ENCODE measurements around the gene SCAI.
"Not testable (repeated sequence)": the region's sequence is repeated elsewhere in the genome, so short reads cannot be mapped to it uniquely, and the experiment has no call there.

GRCh38 chr9:125082197-125082596, 61.1 kb downstream of the SCAI start:
- TF ChIP-seq CTCF (IDR thresholded peaks at IDR 0.05; ENCODE audit: low read depth, low read length, poor library complexity, severe bottlenecking); EZH2phosphoT487 (IDR thresholded peaks at IDR 0.05; ENCODE audit: borderline replicate concordance, low read length): not testable (repeated sequence)
